ENCODE measurements around the gene LY86. TPM values are rescaled to one million over a fixed set of nuclear protein-coding genes. Genes with fewer than 3 reads are reported as not detected.

Gene LY86
- total and polyA plus RNA-seq, 2 donors (not counting 3 experiments of a cell fraction or from before 2014, with no cell fraction given) = not detected

DNA sequence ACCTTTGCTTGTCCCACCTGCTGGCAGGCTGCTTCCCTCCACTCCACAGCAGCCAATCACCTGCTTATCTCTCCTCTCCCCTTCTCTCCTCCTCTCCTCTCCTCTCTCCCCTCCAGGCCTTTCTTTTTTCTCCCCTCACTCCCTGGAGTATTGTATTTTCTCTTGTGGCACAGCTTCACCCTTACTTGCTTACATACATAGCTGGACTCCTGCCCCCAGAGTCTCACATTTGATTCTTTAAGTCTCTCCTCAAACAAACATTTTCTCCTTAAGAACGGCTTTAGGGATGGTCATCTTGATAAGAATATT, 3.6 kb upstream of the LY86 start:
- H3K4me1 ChIP-seq (ENCODE audit: control insufficient read depth, extremely low read depth, insufficient read depth, low read length) = no peaks in the 10 kb centered on the region
- intact Hi-C loops (cut with micrococcal nuclease) = no loop called here

More for the DNA sequence above, 3.6 kb upstream of the LY86 start:
- Histone ChIP-seq H4K20me1 (replicated peaks; ENCODE audit: control insufficient read depth, extremely low read depth, insufficient read depth, low read length) (no peaks in the 10 kb centered on the region), H3K9me3 (replicated peaks; ENCODE audit: control insufficient read depth, insufficient read depth, low read length) (no peaks in the 10 kb centered on the region), H3K79me2 (ENCODE audit: control insufficient read depth, insufficient read depth, low read length) (no peaks in the 10 kb centered on the region), H3K36me3 (ENCODE audit: control insufficient read depth in 2 of 2, extremely low read depth in 1 of 2, insufficient read depth in 2 of 2, low read length in 2 of 2) (no peaks in the 10 kb centered on the region), H2AFZ (ENCODE audit: low read depth, low read length) (no peak overlapping the region), H3K4me3 (replicated peaks in 1 of 3; ENCODE audit: insufficient read depth in 1 of 3, low read depth in 1 of 3, low read length in 3 of 3) (no peak overlapping the region), H3K9me1 (replicated peaks; ENCODE audit: control insufficient read depth, extremely low read depth, insufficient read depth, low read length) (no peaks in the 10 kb centered on the region), H3K27me3 (ENCODE audit: control insufficient read depth in 2 of 2, insufficient read depth in 2 of 2, low read length in 2 of 2) (no peaks in the 10 kb centered on the region), H3K9ac (replicated peaks; ENCODE audit: extremely low read depth, insufficient read depth, low read length) (no peak overlapping the region), H3K4me2 (ENCODE audit: insufficient read depth, low read length) (no peak overlapping the region), H3K27ac (ENCODE audit: insufficient read depth, low read depth, low read length) (no peak overlapping the region)
- dilution Hi-C loops (cut with MboI; ENCODE audit: extremely low pct_ligation_motif_present, low sequenced_read_pairs) = no loop called here
- DNase-seq (ENCODE audit: low read depth, low spot score) (no peak), FAIRE-seq (no peak)
- POLR2A ChIA-PET = no interaction called here
- CTCF ChIA-PET = no interaction called here
- no TSS peak for BruUV-seq (replicated peaks)
- TF ChIP-seq POLR2AphosphoS5 (IDR thresholded peaks at IDR 0.05; ENCODE audit: insufficient read depth, low read depth, low read length) (no peak), EZH2 (IDR thresholded peaks at IDR 0.05; ENCODE audit: borderline replicate concordance, low read depth, low read length, severe bottlenecking) (no peak), JUN (IDR thresholded peaks at IDR 0.05; ENCODE audit: borderline replicate concordance, insufficient read depth, insufficient read length, low read depth) (no peak), POLR2A (IDR thresholded peaks at IDR 0.05; ENCODE audit: low read depth, low read length) (no peak), MYC (IDR thresholded peaks at IDR 0.05; ENCODE audit: low read depth, low read length) (no peak), MAX (IDR thresholded peaks at IDR 0.05; ENCODE audit: insufficient read depth, insufficient read length) (no peak), GATA2 (IDR thresholded peaks at IDR 0.05; ENCODE audit: insufficient read depth, insufficient read length, low read depth, low read length) (no peak), FOS (IDR thresholded peaks at IDR 0.05; ENCODE audit: borderline replicate concordance, insufficient read depth, low read length) (no peak)
- TF ChIP-seq, protein P1, sequence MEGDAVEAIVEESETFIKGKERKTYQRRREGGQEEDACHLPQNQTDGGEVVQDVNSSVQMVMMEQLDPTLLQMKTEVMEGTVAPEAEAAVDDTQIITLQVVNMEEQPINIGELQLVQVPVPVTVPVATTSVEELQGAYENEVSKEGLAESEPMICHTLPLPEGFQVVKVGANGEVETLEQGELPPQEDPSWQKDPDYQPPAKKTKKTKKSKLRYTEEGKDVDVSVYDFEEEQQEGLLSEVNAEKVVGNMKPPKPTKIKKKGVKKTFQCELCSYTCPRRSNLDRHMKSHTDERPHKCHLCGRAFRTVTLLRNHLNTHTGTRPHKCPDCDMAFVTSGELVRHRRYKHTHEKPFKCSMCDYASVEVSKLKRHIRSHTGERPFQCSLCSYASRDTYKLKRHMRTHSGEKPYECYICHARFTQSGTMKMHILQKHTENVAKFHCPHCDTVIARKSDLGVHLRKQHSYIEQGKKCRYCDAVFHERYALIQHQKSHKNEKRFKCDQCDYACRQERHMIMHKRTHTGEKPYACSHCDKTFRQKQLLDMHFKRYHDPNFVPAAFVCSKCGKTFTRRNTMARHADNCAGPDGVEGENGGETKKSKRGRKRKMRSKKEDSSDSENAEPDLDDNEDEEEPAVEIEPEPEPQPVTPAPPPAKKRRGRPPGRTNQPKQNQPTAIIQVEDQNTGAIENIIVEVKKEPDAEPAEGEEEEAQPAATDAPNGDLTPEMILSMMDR (IDR thresholded peaks at IDR 0.05; ENCODE audit: extremely low read depth in 1 of 2, insufficient read depth in 1 of 2, low read depth in 1 of 2, low read length in 2 of 2) = no peak
